ENCODE measurements around the gene SPDYE1. TPM values are rescaled to one million over a fixed set of nuclear protein-coding genes. Genes with fewer than 3 reads are reported as not detected.
"Not testable (repeated sequence)": the region's sequence is repeated elsewhere in the genome, so short reads cannot be mapped to it uniquely, and the experiment has no call there.

The SPDYE1 gene
- total RNA-seq, 1 experiment from 2014 or later = not detected

- H3K27ac ChIP-seq (ENCODE audit: low read depth, low read length, poor library complexity, severe bottlenecking); DNase-seq (ENCODE audit: low spot score); H3K9me3 ChIP-seq (ENCODE audit: low read depth, low read length, poor library complexity, severe bottlenecking); H3K4me1 ChIP-seq (ENCODE audit: insufficient read depth, low read length, poor library complexity, severe bottlenecking); H3K36me3 ChIP-seq (ENCODE audit: insufficient read depth, low read length, poor library complexity, severe bottlenecking); intact Hi-C loops (cut with micrococcal nuclease; ENCODE audit: unreplicated experiment); H3K27me3 ChIP-seq (replicated peaks; ENCODE audit: insufficient read depth, low read depth, low read length, poor library complexity); BruUV-seq (replicated peaks); CTCF ChIA-PET; H3K4me3 ChIP-seq (ENCODE audit: low read depth, low read length, poor library complexity, severe bottlenecking); POLR2A ChIA-PET (ENCODE audit: low non-redundant PET): not testable (repeated sequence)
- 0 out of 2 replicates have a peak, but pooled peaks have one; percentile 15 for TF ChIP-seq CTCF (conservative IDR thresholded peaks at IDR 0.05; ENCODE audit: low read depth, low read length)
Observed at GRCh38 chr7:43983736-43984135, 14.0 kb upstream of the SPDYE1 start.

- CTCF ChIA-PET; intact Hi-C loops (cut with micrococcal nuclease; ENCODE audit: unreplicated experiment); BruUV-seq (replicated peaks); H3K9me3 ChIP-seq (ENCODE audit: low read depth, low read length, poor library complexity, severe bottlenecking); H3K36me3 ChIP-seq (ENCODE audit: insufficient read depth, low read length, poor library complexity, severe bottlenecking); H3K27me3 ChIP-seq (replicated peaks; ENCODE audit: insufficient read depth, low read depth, low read length, poor library complexity); H3K27ac ChIP-seq (ENCODE audit: low read depth, low read length, poor library complexity, severe bottlenecking); POLR2A ChIA-PET (ENCODE audit: low non-redundant PET); H3K4me1 ChIP-seq (ENCODE audit: insufficient read depth, low read length, poor library complexity, severe bottlenecking); H3K4me3 ChIP-seq (ENCODE audit: low read depth, low read length, poor library complexity, severe bottlenecking): not testable (repeated sequence)
- peak; percentile 56 for TF ChIP-seq CTCF (conservative IDR thresholded peaks at IDR 0.05; ENCODE audit: low read depth, low read length)
- DNase-seq (ENCODE audit: low spot score) = peak; percentile 33
Observed at GRCh38 chr7:43985904-43986864, 11.5 kb upstream of the SPDYE1 start.

GRCh38 chr7:43987476-43987875 is 10.2 kb upstream of the SPDYE1 start:
- H3K27ac ChIP-seq (ENCODE audit: low read depth, low read length, poor library complexity, severe bottlenecking); H3K9me3 ChIP-seq (ENCODE audit: low read depth, low read length, poor library complexity, severe bottlenecking); DNase-seq (ENCODE audit: low spot score); H3K36me3 ChIP-seq (ENCODE audit: insufficient read depth, low read length, poor library complexity, severe bottlenecking); POLR2A ChIA-PET (ENCODE audit: low non-redundant PET); H3K4me1 ChIP-seq (ENCODE audit: insufficient read depth, low read length, poor library complexity, severe bottlenecking); H3K4me3 ChIP-seq (ENCODE audit: low read depth, low read length, poor library complexity, severe bottlenecking); H3K27me3 ChIP-seq (replicated peaks; ENCODE audit: insufficient read depth, low read depth, low read length, poor library complexity); CTCF ChIA-PET; BruUV-seq (replicated peaks); intact Hi-C loops (cut with micrococcal nuclease; ENCODE audit: unreplicated experiment): not testable (repeated sequence)

GRCh38 chr7:43990011-43990585 is 7.6 kb upstream of the SPDYE1 start:
- H3K9me3 ChIP-seq (ENCODE audit: low read depth, low read length, poor library complexity, severe bottlenecking); H3K4me1 ChIP-seq (ENCODE audit: insufficient read depth, low read length, poor library complexity, severe bottlenecking); H3K27ac ChIP-seq (ENCODE audit: low read depth, low read length, poor library complexity, severe bottlenecking); H3K4me3 ChIP-seq (ENCODE audit: low read depth, low read length, poor library complexity, severe bottlenecking); CTCF ChIA-PET; H3K36me3 ChIP-seq (ENCODE audit: insufficient read depth, low read length, poor library complexity, severe bottlenecking); H3K27me3 ChIP-seq (replicated peaks; ENCODE audit: insufficient read depth, low read depth, low read length, poor library complexity); intact Hi-C loops (cut with micrococcal nuclease; ENCODE audit: unreplicated experiment); POLR2A ChIA-PET (ENCODE audit: low non-redundant PET); BruUV-seq (replicated peaks); DNase-seq (ENCODE audit: low spot score): not testable (repeated sequence)

- intact Hi-C loops (cut with micrococcal nuclease; ENCODE audit: unreplicated experiment); CTCF ChIA-PET; H3K36me3 ChIP-seq (ENCODE audit: insufficient read depth, low read length, poor library complexity, severe bottlenecking); POLR2A ChIA-PET (ENCODE audit: low non-redundant PET); H3K27me3 ChIP-seq (replicated peaks; ENCODE audit: insufficient read depth, low read depth, low read length, poor library complexity); H3K4me3 ChIP-seq (ENCODE audit: low read depth, low read length, poor library complexity, severe bottlenecking); H3K27ac ChIP-seq (ENCODE audit: low read depth, low read length, poor library complexity, severe bottlenecking); BruUV-seq (replicated peaks); H3K4me1 ChIP-seq (ENCODE audit: insufficient read depth, low read length, poor library complexity, severe bottlenecking); DNase-seq (ENCODE audit: low spot score); H3K9me3 ChIP-seq (ENCODE audit: low read depth, low read length, poor library complexity, severe bottlenecking): not testable (repeated sequence)
Observed at GRCh38 chr7:43990829-43991228, 6.9 kb upstream of the SPDYE1 start.

- H3K4me3 ChIP-seq (ENCODE audit: low read depth, low read length, poor library complexity, severe bottlenecking); intact Hi-C loops (cut with micrococcal nuclease; ENCODE audit: unreplicated experiment); H3K27ac ChIP-seq (ENCODE audit: low read depth, low read length, poor library complexity, severe bottlenecking); H3K9me3 ChIP-seq (ENCODE audit: low read depth, low read length, poor library complexity, severe bottlenecking); CTCF ChIA-PET; H3K36me3 ChIP-seq (ENCODE audit: insufficient read depth, low read length, poor library complexity, severe bottlenecking); POLR2A ChIA-PET (ENCODE audit: low non-redundant PET); H3K27me3 ChIP-seq (replicated peaks; ENCODE audit: insufficient read depth, low read depth, low read length, poor library complexity); H3K4me1 ChIP-seq (ENCODE audit: insufficient read depth, low read length, poor library complexity, severe bottlenecking); BruUV-seq (replicated peaks); DNase-seq (ENCODE audit: low spot score): not testable (repeated sequence)
Observed at GRCh38 chr7:43992896-43993295, 4.8 kb upstream of the SPDYE1 start.

Measured in A673 (cell line).